Right renal cortex interstitium (tissue), 3 donors: ENCODE data around the gene KRTAP13-2. TPM values are rescaled to one million over a fixed set of nuclear protein-coding genes. Genes with fewer than 3 reads are reported as not detected.

Experiments used
- DNase-seq, 3 donors: peaks; one replicate each; pipeline ENCODE4 v3.0.0-alpha.2; 2013; ENCODE audit warnings: low read depth in 3 of 3, low spot score in 2 of 3
- polyA plus RNA-seq, 3 donors: library from polyadenylated mRNA; unstranded; fragments of 120-200 nt; gene quantifications; one replicate each; pipeline ENCODE4 v1.2.1, GENCODE V29; 2013; ENCODE audit not compliant: insufficient read length in 3 of 3

The KRTAP13-2 gene
- polyA plus RNA-seq, 3 donors: not detected

DNA sequence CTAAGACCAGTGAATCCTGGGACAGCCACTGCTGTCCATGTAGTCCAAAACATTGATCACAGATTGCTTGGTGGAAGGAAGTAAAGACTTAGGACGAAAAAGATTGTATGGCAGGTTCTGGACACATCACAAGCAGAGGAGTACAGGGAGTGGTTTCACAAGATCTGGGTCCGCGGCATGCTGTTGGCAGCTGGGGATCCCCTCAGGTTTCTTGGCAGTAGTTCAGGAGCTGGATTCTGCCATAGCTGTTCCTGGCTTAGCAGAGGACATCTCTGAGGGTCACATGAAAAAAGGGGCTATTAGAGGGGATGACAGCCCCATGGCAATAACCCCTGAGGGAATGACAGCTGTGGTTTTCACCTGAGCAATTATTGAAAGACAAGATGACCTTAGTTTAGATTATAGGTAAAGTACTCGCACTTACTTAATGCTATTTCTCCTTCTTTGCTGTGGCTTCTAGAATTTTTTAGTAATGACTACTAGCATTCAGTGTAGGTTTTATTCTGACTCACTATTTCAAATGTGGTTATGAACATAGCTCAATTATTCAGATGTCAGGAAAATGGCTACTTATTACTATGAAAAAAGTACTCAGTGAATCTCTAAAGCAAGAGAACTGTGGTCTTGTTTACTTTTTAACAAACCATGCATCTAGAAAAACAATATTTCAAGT is 42.7 kb downstream of the KRTAP13-2 start:
- DNase-seq: no peak

DNA sequence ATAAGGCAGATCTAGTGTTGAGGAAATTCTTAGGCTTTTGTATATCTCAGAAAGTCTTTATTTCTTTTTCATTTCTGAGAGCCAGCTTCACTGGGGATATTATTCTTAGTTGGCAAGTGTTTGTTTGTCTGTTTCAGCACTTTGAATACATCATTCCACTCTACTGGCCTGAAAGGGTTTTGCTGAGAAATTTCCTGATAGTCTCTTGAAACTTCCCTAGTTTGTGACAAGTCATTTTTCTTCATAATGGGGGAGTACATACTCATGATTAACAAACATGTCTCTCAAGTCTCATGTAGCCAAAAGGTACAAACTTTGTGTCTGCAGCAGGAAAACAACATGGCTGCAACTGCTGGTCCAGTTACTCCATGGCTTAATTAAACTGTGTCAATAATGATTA is 45.7 kb downstream of the KRTAP13-2 start:
- no peak for DNase-seq

Other genes starting within 250 kb of the KRTAP13-2 start
- not detected for gene CLDN17, start 205.5 kb downstream of the KRTAP13-2 start, polyA plus RNA-seq
- 10 to 100 TPM; 68.9 to 77.4 (median 75.7) TPM for gene CLDN8, start 156.2 kb downstream of the KRTAP13-2 start, polyA plus RNA-seq
- not detected for gene KRTAP24-1, start 89.3 kb downstream of the KRTAP13-2 start, polyA plus RNA-seq
- not detected for gene KRTAP25-1, start 82.8 kb downstream of the KRTAP13-2 start, polyA plus RNA-seq
- not detected for gene KRTAP26-1, start 52.0 kb downstream of the KRTAP13-2 start, polyA plus RNA-seq
- gene KRTAP27-1, start 34.6 kb downstream of the KRTAP13-2 start, polyA plus RNA-seq: not detected
- gene KRTAP23-1, start 23.7 kb downstream of the KRTAP13-2 start, polyA plus RNA-seq: not detected
- gene KRTAP13-1, start 23.8 kb upstream of the KRTAP13-2 start, polyA plus RNA-seq: not detected
- gene KRTAP13-3, start 53.7 kb upstream of the KRTAP13-2 start, polyA plus RNA-seq: not detected
- gene KRTAP13-4, start 57.9 kb upstream of the KRTAP13-2 start, polyA plus RNA-seq: not detected
- gene KRTAP15-1, start 68.0 kb upstream of the KRTAP13-2 start, polyA plus RNA-seq: not detected
- not detected for gene KRTAP19-1, start 108.1 kb upstream of the KRTAP13-2 start, polyA plus RNA-seq
- not detected for gene KRTAP19-2, start 115.2 kb upstream of the KRTAP13-2 start, polyA plus RNA-seq
- not detected for gene KRTAP19-3, start 119.7 kb upstream of the KRTAP13-2 start, polyA plus RNA-seq
- gene KRTAP19-4, start 124.9 kb upstream of the KRTAP13-2 start, polyA plus RNA-seq: not detected
- not detected for gene KRTAP19-5, start 129.9 kb upstream of the KRTAP13-2 start, polyA plus RNA-seq
- not detected for gene KRTAP19-6, start 169.6 kb upstream of the KRTAP13-2 start, polyA plus RNA-seq
- not detected for gene KRTAP19-7, start 189.0 kb upstream of the KRTAP13-2 start, polyA plus RNA-seq
- gene KRTAP22-2, start 218.1 kb upstream of the KRTAP13-2 start, polyA plus RNA-seq: not detected
- not detected for gene KRTAP6-3, start 220.2 kb upstream of the KRTAP13-2 start, polyA plus RNA-seq
- not detected for gene KRTAP6-2, start 226.6 kb upstream of the KRTAP13-2 start, polyA plus RNA-seq
- not detected for gene KRTAP22-1, start 228.8 kb upstream of the KRTAP13-2 start, polyA plus RNA-seq
- gene KRTAP6-1, start 241.7 kb upstream of the KRTAP13-2 start, polyA plus RNA-seq: not detected
- gene KRTAP20-1, start 244.2 kb upstream of the KRTAP13-2 start, polyA plus RNA-seq: not detected
- gene KRTAP20-4, start 248.4 kb upstream of the KRTAP13-2 start, polyA plus RNA-seq: not detected